HuH-7.5 (cell line): ENCODE data around the gene TNFAIP8.

Experiments used
- DNase-seq: peaks from one replicate; pipeline ENCODE4 v3.0.0; 2011; ENCODE audit warnings: low spot score

The TNFAIP8 gene

DNA sequence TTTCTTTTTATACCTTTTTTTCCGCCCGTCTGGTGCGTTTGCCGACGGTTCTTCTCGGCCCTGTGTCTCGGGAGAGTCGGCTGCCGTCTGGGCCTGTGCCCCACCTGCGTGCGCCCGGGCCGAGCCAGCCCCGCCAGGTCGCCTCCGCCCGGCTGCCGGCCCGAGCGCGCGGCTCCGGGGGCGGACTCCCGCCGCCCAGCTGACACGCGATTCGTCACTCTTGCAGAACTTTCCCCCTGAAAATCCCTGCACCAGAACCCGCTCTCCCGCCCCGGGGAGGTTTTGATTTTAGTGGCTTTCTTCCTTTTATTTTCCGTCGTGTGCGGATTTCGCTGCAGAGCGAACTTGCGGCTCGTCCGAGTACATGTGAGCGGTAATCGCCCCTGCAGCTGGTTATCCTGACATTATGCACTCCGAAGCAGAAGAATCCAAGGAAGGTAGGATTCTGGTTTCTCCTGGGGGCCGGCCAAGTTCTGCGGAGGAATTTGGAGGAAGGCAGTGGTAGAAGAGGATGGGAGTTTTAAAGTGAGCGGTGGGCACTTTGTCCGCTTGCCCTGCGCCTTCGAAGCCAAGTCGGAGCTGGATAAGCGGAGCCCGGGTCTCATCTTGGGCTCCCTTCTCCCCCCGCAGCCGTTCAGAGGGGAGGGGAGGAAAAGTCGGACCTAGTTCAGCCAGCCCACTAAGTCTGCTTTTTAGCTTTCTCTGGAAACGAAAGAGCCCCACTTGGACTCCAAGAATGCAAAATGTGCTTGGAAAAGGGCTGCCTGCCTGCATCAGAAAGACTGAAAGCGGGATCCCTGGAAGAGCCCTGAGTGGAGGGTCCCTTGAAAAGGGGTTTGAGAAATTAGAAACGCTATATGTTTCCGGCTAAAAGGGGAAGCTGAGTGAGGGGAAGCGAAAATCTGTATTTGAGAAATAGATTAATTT, at the start of gene TNFAIP8:
TSS of gene TNFAIP8 (plus strand) at position 335 of the 927 bp plus-strand sequence. CDS start at position 407, 72 bp downstream.
- peak; percentile 36 for DNase-seq

GRCh38 chr5:119307170-119307569, 48.6 kb upstream of the TNFAIP8 start:
- DNase-seq = no peak

GRCh38 chr5:119309326-119309725, 46.5 kb upstream of the TNFAIP8 start:
- DNase-seq = no peak

DNA sequence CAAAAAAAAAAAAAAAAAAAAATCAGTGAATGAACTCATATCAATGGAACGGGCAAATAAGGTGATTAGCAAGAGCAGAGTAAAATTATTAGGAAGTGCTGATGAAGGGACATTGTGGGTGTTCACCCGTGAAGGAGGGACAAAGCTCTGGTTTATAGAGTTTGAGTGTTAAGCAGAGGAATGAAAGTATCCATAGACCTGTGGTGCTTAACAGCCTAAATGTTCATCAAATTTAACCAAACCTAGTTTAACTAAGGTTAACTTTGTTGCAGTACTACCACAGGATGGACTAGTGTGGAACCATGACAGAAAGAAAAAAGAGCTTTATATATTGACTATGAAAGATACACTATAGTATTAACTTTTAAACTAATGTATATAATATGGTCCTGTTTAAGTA, 44.1 kb upstream of the TNFAIP8 start:
- DNase-seq = no peak

- DNase-seq = no peak
Measured at GRCh38 chr5:119312403-119312802, 43.4 kb upstream of the TNFAIP8 start.

GRCh38 chr5:119313197-119313596, 42.6 kb upstream of the TNFAIP8 start:
- DNase-seq = no peak

DNA sequence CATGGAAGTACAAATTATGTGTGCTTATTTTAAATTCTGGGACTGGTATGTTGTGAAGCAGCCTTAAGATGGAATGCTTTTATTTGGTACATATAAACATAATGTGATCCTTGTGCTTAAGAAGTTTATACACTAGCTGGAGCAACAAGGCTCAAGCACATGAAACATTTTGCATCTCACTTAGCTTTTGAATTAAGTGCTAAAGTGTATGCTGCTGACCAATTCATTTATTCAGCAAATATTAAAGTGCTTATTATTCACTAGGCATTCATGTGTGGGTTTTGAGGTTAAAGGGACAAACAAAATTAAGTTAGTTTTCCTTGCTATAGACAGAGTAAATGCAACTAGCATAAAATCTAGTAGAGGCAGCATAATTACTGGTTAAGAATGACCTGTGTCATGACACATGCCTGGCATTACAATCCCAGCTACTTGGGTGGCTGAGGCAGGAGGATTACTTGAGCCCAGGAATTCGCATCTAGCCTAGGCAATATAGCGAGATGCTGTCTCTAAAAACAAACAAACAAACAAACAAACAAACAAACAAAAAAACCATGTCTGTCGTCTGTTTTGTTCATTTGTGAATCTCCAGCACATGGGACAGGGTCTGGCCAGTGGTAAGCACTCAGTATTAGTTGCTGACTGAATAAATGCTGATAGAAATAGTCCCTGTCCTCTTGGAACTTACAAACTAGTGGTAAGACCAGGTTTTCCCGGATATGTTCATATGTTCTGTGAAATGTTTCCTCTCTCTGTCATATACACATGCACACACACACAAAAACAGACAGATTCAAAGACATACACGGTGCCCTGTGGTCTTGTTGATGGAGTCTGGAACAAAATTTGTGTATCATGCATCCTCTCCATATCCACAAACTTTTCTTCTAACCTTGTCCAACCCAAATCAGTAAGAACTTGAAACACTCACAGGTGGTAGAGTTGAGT, 41.9 kb upstream of the TNFAIP8 start:
- no peak for DNase-seq

- no peak for DNase-seq
Measured at GRCh38 chr5:119315516-119315949, 40.3 kb upstream of the TNFAIP8 start.

- DNase-seq = no peak
Measured at GRCh38 chr5:119316086-119316485, 39.7 kb upstream of the TNFAIP8 start.

DNA sequence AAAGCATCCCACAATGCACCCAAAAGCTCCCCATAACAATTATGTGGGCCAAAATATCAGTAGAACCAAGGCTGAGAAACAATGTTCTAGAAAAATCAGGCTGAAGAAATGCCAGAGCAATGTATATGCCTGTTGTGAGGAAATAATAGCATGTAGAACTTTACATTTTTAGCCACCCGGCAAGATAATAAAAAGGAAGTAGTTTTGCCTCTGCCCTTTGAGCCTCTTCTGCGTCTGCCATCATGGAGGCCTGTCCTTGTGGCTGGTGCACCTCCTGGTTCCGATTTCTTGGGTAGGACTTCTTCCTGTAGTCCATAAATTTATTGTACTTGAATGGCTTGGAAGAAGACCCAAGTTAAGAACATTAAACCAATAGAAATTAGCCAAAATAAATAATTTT, 38.9 kb upstream of the TNFAIP8 start:
- DNase-seq = no peak

GRCh38 chr5:119318256-119318894, 37.4 kb upstream of the TNFAIP8 start:
- no peak for DNase-seq

DNA sequence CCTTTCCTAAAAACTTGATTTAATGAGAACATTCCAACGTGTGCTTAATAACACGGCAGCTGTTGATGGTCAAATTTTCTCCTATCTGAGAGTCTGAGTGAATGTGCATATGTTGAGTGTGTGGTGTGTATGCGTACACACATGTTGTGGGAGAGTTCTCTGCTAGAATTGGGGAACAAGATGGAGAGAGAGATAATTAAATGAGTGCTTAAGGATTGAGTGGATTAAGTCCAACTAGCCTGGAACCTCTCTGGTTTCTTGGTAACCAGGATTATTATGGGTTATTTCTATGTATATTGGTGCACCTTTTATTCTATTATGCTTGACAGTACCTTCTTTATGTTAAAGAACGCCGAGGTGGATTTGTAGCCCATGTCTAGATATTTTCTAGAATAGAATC, 36.4 kb upstream of the TNFAIP8 start:
- no peak for DNase-seq

GRCh38 chr5:119319890-119320289, 35.9 kb upstream of the TNFAIP8 start:
- no peak for DNase-seq

DNA sequence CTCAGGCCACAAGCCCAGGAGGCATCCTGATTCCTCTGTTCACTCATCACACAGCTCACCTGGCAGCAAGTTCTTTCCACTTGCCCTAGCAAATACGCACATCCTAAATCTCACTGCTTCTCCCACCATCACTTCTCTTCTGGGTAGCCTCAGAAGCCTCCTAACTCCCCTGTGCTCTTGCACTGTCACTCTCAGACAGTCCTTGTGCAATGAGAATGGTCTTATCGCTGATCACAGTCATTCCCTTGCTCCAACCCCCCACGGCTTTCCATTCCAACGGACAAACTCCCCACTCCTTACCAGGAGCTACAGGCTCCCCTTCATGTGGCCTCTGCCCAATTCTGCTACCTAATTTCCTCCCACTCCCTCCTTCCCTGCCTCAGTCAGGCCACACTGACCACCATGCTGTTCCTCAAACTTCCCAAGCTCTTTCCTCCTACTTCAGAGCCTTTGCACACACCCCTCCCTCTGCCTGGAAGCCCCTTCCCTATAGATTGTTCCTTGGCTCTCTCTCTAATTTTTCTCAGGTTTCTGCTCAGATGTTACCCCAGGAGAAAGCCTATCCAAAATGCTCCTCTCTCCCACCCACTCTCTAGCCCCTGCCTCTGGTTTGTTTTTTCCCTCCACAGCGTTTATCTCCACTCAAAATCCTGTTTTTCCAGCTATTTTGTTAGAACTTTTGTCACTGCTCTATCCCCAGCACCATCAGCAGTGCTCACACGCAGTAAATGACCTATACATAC, 34.1 kb upstream of the TNFAIP8 start:
- DNase-seq = no peak

- DNase-seq = no peak
Measured at GRCh38 chr5:119322312-119322947, 33.4 kb upstream of the TNFAIP8 start.

DNA sequence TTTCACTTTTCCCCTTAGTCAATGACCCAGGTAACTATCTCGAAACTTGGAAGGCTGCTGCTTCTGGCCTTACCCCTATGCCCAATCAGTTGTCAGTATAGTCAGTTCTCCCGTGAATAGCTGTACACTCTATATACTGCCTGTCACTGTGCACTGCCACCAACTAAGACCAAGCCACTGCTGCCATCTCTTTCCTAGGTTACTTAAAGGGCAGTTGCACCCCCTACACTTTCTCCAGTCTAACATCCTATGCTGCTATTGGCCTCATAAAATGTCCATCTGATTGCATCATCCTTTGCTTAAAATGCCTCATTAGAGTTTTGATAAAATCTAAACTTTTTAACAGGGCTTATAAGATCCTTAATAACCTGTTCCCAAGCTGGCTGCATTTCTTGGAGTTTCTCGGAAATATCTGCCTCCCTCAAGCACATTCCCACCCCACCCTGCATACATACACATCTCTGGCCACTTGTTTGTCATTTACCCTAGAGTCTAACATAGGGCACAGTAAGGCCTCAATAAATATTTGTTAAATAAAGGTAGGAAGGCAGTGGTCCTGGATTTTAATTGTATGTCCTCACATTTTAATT, 32.8 kb upstream of the TNFAIP8 start:
- no peak for DNase-seq

DNA sequence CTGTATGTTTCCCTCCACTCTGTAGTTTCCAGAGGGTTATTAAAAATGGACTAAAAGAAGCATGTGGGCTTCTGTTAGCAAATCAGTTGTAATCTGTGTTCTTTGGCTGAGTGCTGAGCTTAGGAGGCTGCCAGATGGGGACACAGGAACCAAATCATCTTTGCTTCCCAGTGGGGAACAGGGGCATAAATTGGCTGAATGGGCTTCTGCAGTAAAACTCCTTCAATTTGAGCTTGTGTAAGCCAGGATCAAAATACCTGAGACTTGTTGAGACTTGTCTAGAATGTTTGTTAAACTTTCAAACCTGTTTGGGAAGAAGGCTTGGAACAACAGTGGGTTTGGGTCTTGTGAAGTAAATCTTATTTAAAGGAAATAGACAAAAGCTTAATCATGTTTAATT, 32.2 kb upstream of the TNFAIP8 start:
- DNase-seq = no peak

DNA sequence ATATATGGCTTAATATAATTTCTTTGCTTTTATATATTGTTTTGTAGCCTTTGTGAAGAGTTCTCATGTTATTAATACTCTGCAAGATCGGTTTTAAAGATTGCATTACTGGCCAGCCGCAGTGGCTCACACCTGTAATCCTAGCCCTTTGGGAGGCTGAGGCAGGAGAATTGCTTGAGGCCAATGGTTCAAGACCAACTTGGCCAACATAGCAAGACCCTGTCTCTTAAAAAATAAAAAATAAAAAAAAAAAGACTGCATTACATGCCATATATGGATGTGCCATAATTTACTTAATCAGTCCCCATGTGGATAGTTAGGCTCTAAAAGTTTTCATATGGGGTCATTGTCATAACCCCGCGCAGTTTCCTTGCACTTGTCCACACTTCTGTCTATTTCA, 31.0 kb upstream of the TNFAIP8 start:
- no peak for DNase-seq

GRCh38 chr5:119327018-119327417, 28.8 kb upstream of the TNFAIP8 start:
- DNase-seq = no peak

DNA sequence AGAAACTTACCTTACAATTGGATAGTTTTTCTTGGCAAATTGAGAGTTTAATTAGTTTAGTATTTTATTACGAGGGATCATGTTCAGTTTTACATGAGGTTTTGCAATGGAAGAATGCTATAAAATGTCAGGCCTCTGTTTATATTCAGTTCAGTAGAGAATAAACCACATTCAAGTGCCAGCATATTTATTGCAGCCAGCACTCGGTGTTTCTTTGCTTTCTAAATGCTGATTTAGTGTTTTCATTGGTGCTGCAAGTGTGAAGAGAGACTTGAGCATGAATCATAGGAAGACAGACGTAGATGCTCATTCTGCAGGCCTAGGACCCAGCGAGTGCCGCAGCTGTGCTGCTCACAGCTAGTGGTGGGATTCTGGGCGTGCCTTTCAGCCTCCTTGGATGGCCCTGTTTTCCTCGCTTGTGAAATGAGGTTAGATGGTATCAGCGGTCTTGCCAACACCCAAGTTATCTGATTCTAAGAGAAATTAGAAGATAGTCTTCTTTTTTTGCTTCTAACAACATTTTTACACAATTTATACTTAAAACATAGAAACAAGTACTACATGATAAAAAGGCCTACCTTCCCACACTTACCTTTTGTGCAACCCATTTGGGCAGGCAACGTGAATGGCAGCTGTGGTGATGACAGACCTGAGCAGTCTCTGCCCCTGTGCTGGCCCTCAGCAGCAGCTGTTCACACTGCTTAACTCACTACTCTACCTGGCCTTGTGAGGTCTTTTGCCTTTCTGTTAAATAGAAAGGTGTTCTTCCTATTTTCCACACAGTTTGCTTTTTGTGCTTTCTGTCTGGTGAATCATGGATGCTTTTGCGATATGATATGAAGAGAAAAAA, 26.8 kb upstream of the TNFAIP8 start:
- DNase-seq = no peak
